ENCODE results near the gene UHRF1.
"Not testable (repeated sequence)": the region's sequence is repeated elsewhere in the genome, so short reads cannot be mapped to it uniquely, and the experiment has no call there.

UHRF1 gene

DNA sequence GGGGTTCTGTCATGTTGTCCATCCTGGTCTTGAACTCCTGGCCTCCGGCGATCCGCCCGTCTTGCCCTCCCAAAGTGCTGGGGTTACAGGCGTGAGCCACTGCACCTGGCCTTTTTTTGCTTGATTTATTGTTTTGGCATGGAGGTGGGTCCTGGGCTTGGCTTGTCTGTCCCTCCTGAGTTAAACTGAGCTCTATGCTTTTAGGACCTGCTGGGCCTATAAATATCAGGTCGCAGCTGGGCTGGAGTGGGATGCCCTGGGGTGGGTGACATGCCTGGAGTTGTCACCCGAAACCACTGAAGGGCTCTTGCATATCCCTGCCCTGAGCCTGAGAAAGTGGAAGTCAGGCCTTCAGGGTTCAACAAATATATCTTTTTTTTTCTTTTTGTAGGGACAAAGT is 12.2 kb upstream of the UHRF1 start:
- DNase-seq (ENCODE audit: extremely low read depth in 1 of 2, low read depth in 1 of 2), result no peak

GRCh38 chr19:4900879-4901278 is 8.4 kb upstream of the UHRF1 start:
- not testable (repeated sequence) for DNase-seq (ENCODE audit: extremely low read depth in 1 of 2, low read depth in 1 of 2)

DNA sequence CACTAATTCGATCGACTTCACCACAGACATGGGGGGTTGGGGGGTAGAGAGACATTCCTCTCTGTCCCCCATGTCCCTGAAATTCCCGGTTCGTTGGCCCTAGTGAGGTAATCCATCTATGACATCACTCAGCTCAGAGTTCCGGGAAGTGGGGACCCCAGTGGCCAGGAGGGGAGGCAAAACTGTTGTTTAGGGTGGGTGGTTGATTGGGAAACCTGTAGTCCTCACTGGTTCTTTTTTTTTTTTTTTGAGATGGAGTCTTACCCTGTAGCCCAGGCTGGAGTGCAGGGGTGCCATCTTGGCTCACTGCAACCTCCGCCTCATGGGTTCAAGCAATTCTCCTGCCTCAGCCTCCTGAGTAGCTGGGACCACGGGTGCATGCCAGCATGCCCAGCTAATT is 6.5 kb upstream of the UHRF1 start, which contains the start of gene ARRDC5:
Gene ARRDC5, minus strand, starts transcription at position 101 of the 400 bp plus-strand sequence. Its CDS starts 71 bp downstream, at position 30.
- no peak for DNase-seq (ENCODE audit: extremely low read depth in 1 of 2, low read depth in 1 of 2)

- no peak for DNase-seq (ENCODE audit: extremely low read depth in 1 of 2, low read depth in 1 of 2)
Observed at GRCh38 chr19:4904481-4904880, 4.8 kb upstream of the UHRF1 start.

GRCh38 chr19:4906963-4907362 is 2.3 kb upstream of the UHRF1 start:
- no peak for DNase-seq (ENCODE audit: extremely low read depth in 1 of 2, low read depth in 1 of 2)

DNA sequence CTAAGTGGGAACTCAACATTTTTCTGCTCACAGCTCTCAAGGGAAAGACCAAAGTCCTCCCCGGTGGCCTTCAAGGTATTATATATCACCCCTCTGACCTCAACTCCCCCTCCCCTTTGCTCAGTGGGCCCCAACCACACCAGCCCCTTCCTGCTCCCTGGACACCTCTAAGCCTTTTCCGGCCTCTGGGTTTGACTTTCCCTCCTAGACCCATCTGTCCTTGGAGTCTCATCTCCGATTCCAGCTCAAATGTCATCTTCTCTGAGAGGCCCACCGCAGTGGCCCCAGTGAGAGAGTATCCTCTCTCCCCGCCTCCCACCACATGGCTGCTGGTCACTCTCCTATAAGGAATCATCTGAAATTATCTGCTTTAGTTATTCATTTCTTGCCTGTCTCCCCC is 941 bp upstream of the UHRF1 start:
- DNase-seq (ENCODE audit: extremely low read depth in 1 of 2, low read depth in 1 of 2), result no peak

- DNase-seq (ENCODE audit: extremely low read depth in 1 of 2, low read depth in 1 of 2), result no peak
Observed at GRCh38 chr19:4908781-4909155, 533 bp upstream of the UHRF1 start.

- peak; percentile 85 to 93 for DNase-seq (ENCODE audit: extremely low read depth in 1 of 2, low read depth in 1 of 2)
Observed at GRCh38 chr19:4909897-4910593, 744 bp downstream of the UHRF1 start.

GRCh38 chr19:4910594-4911281 is 1.4 kb downstream of the UHRF1 start:
- DNase-seq (ENCODE audit: extremely low read depth in 1 of 2, low read depth in 1 of 2), result peak in 1 of 2 donors; percentile 8

DNA sequence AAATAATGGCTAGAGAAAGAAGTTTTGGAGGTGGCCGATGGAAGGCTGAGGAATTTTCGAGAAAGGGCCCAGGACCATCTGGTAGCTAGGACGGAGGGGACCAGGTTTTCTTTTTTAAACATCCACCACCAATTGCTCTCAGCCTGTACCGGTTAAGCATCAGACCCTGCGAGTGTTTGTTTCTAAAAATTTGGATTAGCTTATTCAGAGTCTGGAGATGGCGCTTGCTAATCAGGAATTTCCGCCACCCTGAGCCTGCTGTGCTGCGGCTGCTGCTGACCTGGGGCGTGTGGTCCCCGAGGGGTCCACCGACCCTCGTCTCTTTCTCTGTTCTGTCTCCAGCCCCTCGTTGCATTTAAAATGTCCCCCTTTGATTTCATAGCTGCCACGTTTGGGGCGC is 2.0 kb downstream of the UHRF1 start:
- DNase-seq (ENCODE audit: extremely low read depth in 1 of 2, low read depth in 1 of 2), result no peak

- peak in 1 of 2 donors; percentile 63 for DNase-seq (ENCODE audit: extremely low read depth in 1 of 2, low read depth in 1 of 2)
Observed at GRCh38 chr19:4911786-4912672, 2.7 kb downstream of the UHRF1 start.

GRCh38 chr19:4913996-4914735 is 4.9 kb downstream of the UHRF1 start:
- DNase-seq (ENCODE audit: extremely low read depth in 1 of 2, low read depth in 1 of 2), result peak in 1 of 2 donors; percentile 45

DNA sequence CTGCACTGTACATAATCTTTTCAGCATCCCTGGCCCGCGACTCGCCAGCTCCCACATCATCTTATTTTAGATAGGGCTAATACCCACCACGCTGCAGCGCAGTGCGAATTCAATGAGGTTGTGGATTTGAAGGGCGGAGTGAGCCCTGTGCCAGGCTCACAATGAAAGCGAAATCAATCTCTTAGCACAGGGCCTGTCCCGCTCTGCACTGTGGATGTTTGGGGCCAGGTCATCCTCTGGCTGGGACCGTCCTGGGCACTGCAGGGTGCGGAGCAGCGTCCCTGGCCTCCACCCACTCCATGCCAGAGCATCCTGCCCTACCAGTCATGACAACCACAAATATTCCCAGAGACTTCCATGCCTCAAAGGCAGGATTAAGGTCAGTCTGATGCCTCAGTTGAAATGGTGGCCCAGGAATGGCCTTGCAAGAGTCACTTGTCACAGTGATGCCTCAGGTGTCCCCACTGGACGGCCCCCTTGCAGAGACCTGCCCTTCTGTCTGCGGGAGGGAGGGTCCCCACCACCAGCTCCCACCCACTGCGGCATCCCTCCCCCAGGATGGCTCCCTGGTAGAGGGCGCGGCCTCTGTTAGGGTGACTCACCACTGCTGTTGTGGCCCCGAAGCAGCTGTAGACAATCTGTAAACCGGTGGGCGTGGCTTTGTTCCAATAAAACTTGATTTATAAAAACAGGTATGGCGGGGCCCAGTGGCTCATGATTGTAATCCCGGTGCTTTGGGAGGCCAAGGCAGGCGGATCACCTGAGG is 5.6 kb downstream of the UHRF1 start:
- peak in 1 of 2 donors; percentile 72 for DNase-seq (ENCODE audit: extremely low read depth in 1 of 2, low read depth in 1 of 2)

GRCh38 chr19:4916292-4917082 is 7.2 kb downstream of the UHRF1 start:
- peak in 1 of 2 donors; percentile 11 for DNase-seq (ENCODE audit: extremely low read depth in 1 of 2, low read depth in 1 of 2)

DNA sequence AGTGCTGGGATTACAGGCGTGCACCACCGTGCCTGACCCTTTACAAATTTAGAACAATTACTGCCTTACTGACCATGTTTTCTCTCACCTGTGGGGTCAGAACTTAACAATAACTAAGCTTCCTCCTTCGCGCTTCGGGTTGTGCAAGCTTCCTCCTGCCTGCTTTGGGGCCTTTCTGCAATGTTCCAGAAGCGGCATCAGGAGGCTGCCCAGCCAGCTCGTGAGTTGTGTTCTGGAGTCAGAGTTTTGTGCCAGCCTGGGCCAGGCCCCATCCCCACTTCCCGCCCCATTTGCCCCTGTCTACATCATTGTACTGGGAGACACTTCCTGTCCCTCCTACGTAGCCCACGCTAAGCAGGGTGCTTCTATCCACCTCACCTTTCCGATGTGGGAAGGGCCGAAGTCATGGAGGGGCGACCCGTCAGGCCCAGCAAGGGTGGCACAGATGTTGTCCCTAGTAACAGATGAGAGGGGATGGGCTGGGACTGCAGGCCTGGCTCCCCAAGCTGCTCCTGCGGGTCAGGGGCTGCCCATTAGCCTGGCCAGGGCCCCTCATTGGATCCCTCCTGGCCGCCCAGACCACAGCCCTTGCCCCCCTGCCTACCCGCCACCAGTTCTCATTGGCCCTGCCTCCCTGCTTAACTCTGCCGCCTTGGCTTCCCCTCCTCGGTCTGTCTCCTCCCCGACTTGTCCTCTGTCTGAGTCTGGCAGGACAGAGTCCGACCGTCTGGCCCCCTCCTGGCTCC is 13.4 kb downstream of the UHRF1 start:
- no peak for DNase-seq (ENCODE audit: extremely low read depth in 1 of 2, low read depth in 1 of 2)

GRCh38 chr19:4923276-4923747 is 14.0 kb downstream of the UHRF1 start:
- no peak for DNase-seq (ENCODE audit: extremely low read depth in 1 of 2, low read depth in 1 of 2)

DNA sequence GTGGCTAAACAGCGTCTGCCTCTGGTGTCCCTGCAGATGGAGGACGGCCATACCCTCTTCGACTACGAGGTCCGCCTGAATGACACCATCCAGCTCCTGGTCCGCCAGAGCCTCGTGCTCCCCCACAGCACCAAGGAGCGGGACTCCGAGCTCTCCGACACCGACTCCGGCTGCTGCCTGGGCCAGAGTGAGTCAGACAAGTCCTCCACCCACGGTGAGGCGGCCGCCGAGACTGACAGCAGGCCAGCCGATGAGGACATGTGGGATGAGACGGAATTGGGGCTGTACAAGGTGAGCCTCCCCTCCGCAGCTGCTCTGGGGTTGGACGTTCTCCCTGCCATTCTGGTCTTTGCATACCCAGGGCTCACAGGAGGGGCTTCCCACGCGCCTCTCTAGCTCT is 19.9 kb downstream of the UHRF1 start:
- DNase-seq (ENCODE audit: extremely low read depth in 1 of 2, low read depth in 1 of 2), result no peak

DNA sequence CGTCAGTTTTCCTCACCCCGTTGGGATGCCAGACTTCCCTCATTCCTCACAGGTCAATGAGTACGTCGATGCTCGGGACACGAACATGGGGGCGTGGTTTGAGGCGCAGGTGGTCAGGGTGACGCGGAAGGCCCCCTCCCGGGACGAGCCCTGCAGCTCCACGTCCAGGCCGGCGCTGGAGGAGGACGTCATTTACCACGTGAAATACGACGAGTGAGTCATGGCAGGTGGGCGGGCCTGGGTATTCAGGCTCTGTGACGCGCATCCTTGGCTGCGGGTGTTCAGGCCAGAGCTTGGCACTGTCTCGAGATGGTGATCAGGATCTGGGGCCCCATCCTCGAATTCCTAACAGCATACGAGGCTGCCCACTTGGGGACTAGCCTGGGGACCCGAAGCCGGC is 21.4 kb downstream of the UHRF1 start:
- DNase-seq (ENCODE audit: extremely low read depth in 1 of 2, low read depth in 1 of 2), result peak in 1 of 2 donors; percentile 14
